GM12892 (cell line): Measurements from ENCODE around the gene LMX1A.

ENCODE experiments used
- DNase-seq: peaks from one replicate; pipeline ENCODE4 v3.0.0; 2011; ENCODE audit not compliant: insufficient read length
- FAIRE-seq: peaks from 2 replicates; lab custom pipeline; 2011; peaks lifted over from hg19 to GRCh38; lab: Jason Lieb, UNC
- POLR2A ChIP-seq: IDR thresholded peaks from 2 replicates; pipeline ENCODE4 v1.6.1; 2011; ENCODE audit warnings: low read depth, low read length, control low read depth
- POLR2AphosphoS5 ChIP-seq: IDR thresholded peaks from 2 replicates; pipeline ENCODE4 v1.6.1; 2011; ENCODE audit warnings: low read depth, low read length, control low read depth
- TAF1 ChIP-seq: IDR thresholded peaks from 2 replicates; pipeline ENCODE4 v1.6.1; 2011; ENCODE audit warnings: low read depth, mild to moderate bottlenecking, control low read depth, low read length, borderline replicate concordance

The LMX1A gene

DNA sequence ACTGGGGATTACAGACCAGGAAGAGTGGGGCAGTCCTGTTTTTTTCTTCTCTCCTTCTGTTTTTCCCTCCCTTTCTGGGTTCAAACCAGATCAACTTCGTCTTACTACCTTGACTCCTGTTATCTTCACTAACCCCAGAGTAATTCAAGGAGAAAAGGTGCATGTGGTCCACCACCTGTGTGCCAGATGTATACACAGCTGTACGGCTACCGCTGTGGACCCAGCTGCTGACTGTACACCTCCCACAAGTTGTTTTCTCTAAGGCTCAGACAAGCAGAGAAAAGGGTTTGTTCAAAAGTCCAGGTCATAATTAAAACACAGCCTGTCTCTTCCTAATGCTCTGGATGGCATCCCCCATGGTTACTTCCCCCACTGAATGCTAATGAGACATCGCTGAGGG is 102.1 kb downstream of the LMX1A start:
- no peak for DNase-seq
- no peak for TF ChIP-seq TAF1
- TF ChIP-seq POLR2A = no peak
- TF ChIP-seq POLR2AphosphoS5 = no peak
- FAIRE-seq = no peak

GRCh38 chr1:165253818-165254254 is 102.7 kb downstream of the LMX1A start:
- FAIRE-seq (no peak), DNase-seq (no peak)
- TF ChIP-seq POLR2A (no peak), TAF1 (no peak), POLR2AphosphoS5 (no peak)

DNA sequence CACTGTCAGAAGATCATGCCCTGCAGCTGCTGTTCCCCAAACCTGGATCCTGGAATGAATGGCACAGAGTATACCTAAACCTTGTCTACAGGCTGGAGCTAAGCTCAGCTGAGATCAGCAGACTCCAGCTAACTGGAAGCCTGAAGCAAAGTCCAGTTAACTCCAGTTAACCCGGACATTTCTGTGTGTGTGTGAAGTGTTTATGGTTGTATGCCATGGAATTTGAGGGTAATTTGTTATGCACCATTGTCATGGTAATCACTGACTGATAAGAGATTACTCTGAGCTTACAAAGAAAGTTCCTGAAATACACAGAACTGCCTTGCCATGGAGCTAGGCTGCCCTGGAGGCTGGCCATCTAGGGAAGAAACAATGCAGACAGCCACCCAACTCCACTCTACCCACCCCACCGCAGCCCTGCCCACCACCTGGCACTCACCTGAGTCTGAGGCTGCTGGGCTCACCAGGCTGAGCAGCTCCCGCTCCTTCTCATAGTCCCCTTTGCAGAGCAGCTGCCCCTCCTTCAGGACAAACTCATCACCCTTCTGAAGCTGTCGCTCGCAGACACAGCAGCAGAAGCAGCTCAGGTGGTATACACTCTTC is 107.4 kb downstream of the LMX1A start:
- DNase-seq (no peak), FAIRE-seq (no peak)
- no peak for TF ChIP-seq POLR2AphosphoS5
- TF ChIP-seq POLR2A = no peak
- no peak for TF ChIP-seq TAF1

DNA sequence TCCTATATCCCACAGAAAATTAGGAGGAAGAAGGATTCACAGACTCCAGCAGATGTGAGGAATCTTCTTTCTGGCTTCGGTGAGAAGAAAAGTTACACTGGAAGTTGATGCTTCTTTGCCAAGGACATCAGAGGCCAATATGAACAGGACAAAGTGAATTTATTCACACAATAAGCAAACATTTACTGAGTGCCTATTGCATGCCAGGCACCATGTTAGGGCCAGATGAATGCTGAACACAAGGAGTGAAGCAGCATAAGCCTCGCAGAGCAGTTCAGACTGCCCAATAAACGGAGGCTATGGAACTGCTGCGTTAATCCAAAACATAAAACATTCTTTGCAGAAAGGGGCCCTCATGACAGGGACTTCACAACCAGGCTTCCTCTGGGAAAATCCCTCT is 114.6 kb downstream of the LMX1A start:
- FAIRE-seq (no peak), DNase-seq (no peak)
- no peak for TF ChIP-seq TAF1
- TF ChIP-seq POLR2A = no peak
- TF ChIP-seq POLR2AphosphoS5 = no peak

GRCh38 chr1:165241321-165241720 is 115.2 kb downstream of the LMX1A start:
- DNase-seq = no peak
- no peak for TF ChIP-seq POLR2A
- FAIRE-seq = no peak

GRCh38 chr1:165240492-165240891 is 116.0 kb downstream of the LMX1A start:
- TF ChIP-seq POLR2A = no peak
- FAIRE-seq (no peak), DNase-seq (no peak)

DNA sequence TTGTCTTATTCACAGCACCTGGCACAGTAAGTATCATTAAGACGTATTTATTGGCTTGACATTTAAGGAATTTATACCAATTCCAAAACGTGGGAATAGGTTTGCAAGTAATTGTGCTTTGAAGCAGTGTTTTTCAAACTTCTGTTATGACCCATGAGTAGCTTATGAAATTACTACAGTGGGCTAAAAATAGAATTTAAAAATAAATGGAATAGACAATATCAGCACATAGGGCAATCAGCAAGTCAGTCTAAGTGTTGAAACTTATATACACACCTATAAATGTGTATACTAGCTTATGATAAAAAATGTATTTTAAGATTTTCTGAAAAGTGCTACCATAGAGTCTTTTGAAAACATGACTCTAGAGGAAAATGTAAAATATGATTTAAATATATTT is 116.6 kb downstream of the LMX1A start:
- no peak for TF ChIP-seq POLR2A
- no peak for TF ChIP-seq POLR2AphosphoS5
- TF ChIP-seq TAF1 = no peak
- no peak for FAIRE-seq

GRCh38 chr1:165235777-165236291 is 120.7 kb downstream of the LMX1A start:
- DNase-seq = no peak
- no peak for TF ChIP-seq TAF1
- TF ChIP-seq POLR2AphosphoS5 = no peak
- TF ChIP-seq POLR2A = no peak
- no peak for FAIRE-seq

More for the DNA sequence above, 116.6 kb downstream of the LMX1A start:
- DNase-seq = no peak

GRCh38 chr1:165235155-165235776 is 121.2 kb downstream of the LMX1A start:
- FAIRE-seq (no peak), DNase-seq (no peak)
- no peak for TF ChIP-seq POLR2A

GRCh38 chr1:165234149-165234548 is 122.4 kb downstream of the LMX1A start:
- no peak for TF ChIP-seq POLR2A
- TF ChIP-seq POLR2AphosphoS5 = no peak
- no peak for TF ChIP-seq TAF1
- FAIRE-seq = no peak
- DNase-seq = no peak

DNA sequence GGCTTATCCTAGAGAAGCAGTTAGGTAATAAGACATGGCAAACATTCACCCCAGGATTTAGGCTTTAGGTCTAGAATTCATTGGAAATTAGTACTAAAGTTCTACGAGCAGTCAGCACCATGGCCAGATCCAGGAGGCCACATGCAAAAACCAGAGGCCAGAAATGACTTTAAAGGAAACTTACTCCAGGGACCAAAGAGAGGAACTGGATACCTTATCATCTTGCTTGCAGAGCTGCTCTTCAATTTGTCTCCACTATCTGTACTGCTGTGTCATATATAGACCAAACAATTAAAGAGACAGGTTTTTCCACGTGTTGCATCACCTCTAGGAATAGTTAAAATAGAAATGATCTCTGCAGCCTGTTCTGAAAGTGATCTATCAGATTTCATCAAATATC is 127.8 kb downstream of the LMX1A start:
- TF ChIP-seq POLR2A = no peak
- no peak for TF ChIP-seq POLR2AphosphoS5
- no peak for TF ChIP-seq TAF1
- DNase-seq (no peak), FAIRE-seq (no peak)

- FAIRE-seq = no peak
- TF ChIP-seq POLR2A = no peak
- no peak for TF ChIP-seq TAF1
- no peak for TF ChIP-seq POLR2AphosphoS5
- no peak for DNase-seq
Observed at GRCh38 chr1:165228111-165228655, 128.3 kb downstream of the LMX1A start.

- no peak for TF ChIP-seq POLR2A
- no peak for TF ChIP-seq TAF1
- no peak for TF ChIP-seq POLR2AphosphoS5
- DNase-seq (no peak), FAIRE-seq (no peak)
Observed at GRCh38 chr1:165226326-165226725, 130.2 kb downstream of the LMX1A start.
